Peyer's patch (tissue), 4 donors: Measurements from ENCODE around the gene TAF3. TPM values are rescaled to one million over a fixed set of nuclear protein-coding genes. Genes with fewer than 3 reads are reported as not detected.

Experiments
- DNase-seq, 3 donors: peaks; one replicate each; pipeline ENCODE4 v3.0.0-alpha.2; 2017 to 2019
- H3K27ac ChIP-seq, 4 donors: fragments of 200-600 bp; sonication (generic); one replicate each; pipeline ENCODE4 v1.5.1; 2016 to 2019
- H3K27me3 ChIP-seq, 2 donors: fragments of 200-600 bp; sonication (generic); one replicate each; pipeline ENCODE4 v1.5.1; 2019
- H3K36me3 ChIP-seq, 3 donors: fragments of 200-600 bp; sonication (generic); one replicate each; pipeline ENCODE4 v1.5.1; 2016 to 2019
- H3K4me1 ChIP-seq, 4 donors: fragments of 200-600 bp; sonication (generic); one replicate each; pipeline ENCODE4 v1.5.1; 2016 to 2019
- H3K4me3 ChIP-seq, 4 donors: fragments of 200-600 bp; sonication (generic); 1 replicate in 3 of 4; 2 replicates in 1 of 4; pipeline ENCODE4 v1.5.1; 2016 to 2019; ENCODE audit warnings: mild to moderate bottlenecking in 1 of 4
- H3K9me3 ChIP-seq, 4 donors: fragments of 200-600 bp; sonication (generic); one replicate each; pipeline ENCODE4 v1.5.1; 2016 to 2019; ENCODE audit warnings: mild to moderate bottlenecking in 1 of 4
- CTCF ChIP-seq, 6 experiments: fragments of 450-650 bp in 4 of 6; fragments of 200-600 bp in 2 of 6; sonication (generic) in 1 of 6; IDR thresholded peaks; one replicate each; pipeline ENCODE4 v1.5.1; 2017 to 2019; ENCODE audit warnings: antibody characterized with exemption in 6 of 6, mild to moderate bottlenecking in 3 of 6, moderate library complexity in 1 of 6
- POLR2A ChIP-seq, 2 donors: fragments of 450-650 bp; IDR thresholded peaks; one replicate each; pipeline ENCODE4 v1.5.1; 2017; ENCODE audit warnings: antibody characterized with exemption in 2 of 2, mild to moderate bottlenecking in 2 of 2, moderate library complexity in 2 of 2
- total RNA-seq, 4 donors: library from RNA; depleted of rRNA; stranded (reverse); fragments of >200 nt; gene quantifications; one replicate each; pipeline ENCODE4 v1.1.0, GENCODE V29; 2016

TAF3 gene
- total RNA-seq, 4 donors from 2014 or later = 5.1 to 22.3 (median 7.1) TPM

- Histone ChIP-seq H3K4me3 (peak overlapping the region in 2 of 4 donors; percentile 20 to 34), H3K36me3 (no peaks in the 10 kb centered on the region), H3K27me3 (peaks cover 2 to 57% of the 10 kb centered on the region in 2 donors), H3K4me1 (peaks cover 0 to 23% (median 12%) of the 10 kb centered on the region in 4 donors), H3K9me3 (no peaks in the 10 kb centered on the region), H3K27ac (no peak overlapping the region)
- TF ChIP-seq CTCF (IDR thresholded peaks at IDR 0.05) (no peak), POLR2A (IDR thresholded peaks at IDR 0.05) (no peak)
- DNase-seq = no peak
These were observed 216.8 kb downstream of the TAF3 start for GRCh38 chr10:8035006-8035640.

GRCh38 chr10:8035641-8036470 lies 217.6 kb downstream of the TAF3 start:
- no peak overlapping the region for H3K4me3 ChIP-seq
- DNase-seq = no peak
- TF ChIP-seq CTCF (IDR thresholded peaks at IDR 0.05) (no peak), POLR2A (IDR thresholded peaks at IDR 0.05) (no peak)
- peaks cover 2 to 64% of the 10 kb centered on the region in 2 donors for H3K27me3 ChIP-seq
- peaks cover 0 to 23% (median 12%) of the 10 kb centered on the region in 4 donors for H3K4me1 ChIP-seq
- H3K9me3 ChIP-seq = no peaks in the 10 kb centered on the region
- H3K36me3 ChIP-seq = no peaks in the 10 kb centered on the region
- no peak overlapping the region for H3K27ac ChIP-seq

- TF ChIP-seq POLR2A (IDR thresholded peaks at IDR 0.05) (no peak), CTCF (IDR thresholded peaks at IDR 0.05) (no peak)
- Histone ChIP-seq H3K36me3 (no peaks in the 10 kb centered on the region), H3K4me3 (no peak overlapping the region), H3K27me3 (peaks cover 2 to 70% of the 10 kb centered on the region in 2 donors), H3K9me3 (no peaks in the 10 kb centered on the region), H3K27ac (no peak overlapping the region), H3K4me1 (peaks cover 0 to 23% (median 12%) of the 10 kb centered on the region in 4 donors)
- DNase-seq = no peak
These were observed 218.3 kb downstream of the TAF3 start for GRCh38 chr10:8036506-8037198.

GRCh38 chr10:8037199-8037801 lies 219.0 kb downstream of the TAF3 start:
- TF ChIP-seq POLR2A (IDR thresholded peaks at IDR 0.05) (no peak), CTCF (IDR thresholded peaks at IDR 0.05) (no peak)
- peak in 1 of 3 donors; percentile 34 for DNase-seq
- Histone ChIP-seq H3K4me3 (no peak overlapping the region), H3K4me1 (peaks cover 0 to 23% (median 12%) of the 10 kb centered on the region in 4 donors), H3K36me3 (no peaks in the 10 kb centered on the region), H3K9me3 (no peaks in the 10 kb centered on the region), H3K27ac (no peak overlapping the region), H3K27me3 (peaks cover 2 to 76% of the 10 kb centered on the region in 2 donors)
